Keratinocyte (primary cell): ENCODE measurements around the gene PSMG1.

Experiments used
- EZH2 ChIP-seq: IDR thresholded peaks from one replicate; pipeline ENCODE4 v1.6.1; 2012; ENCODE audit warnings: inconsistent platforms, mild to moderate bottlenecking, low read length, moderate library complexity
- TF ChIP-seq, protein P1 (sequence below), 3 experiments: IDR thresholded peaks in 1 of 3; conservative IDR thresholded peaks in 1 of 3; optimal IDR thresholded peaks in 1 of 3; 2 replicates in 2 of 3; 3 replicates in 1 of 3; pipeline versions ENCODE3 to v1.5.1; 2011; ENCODE audit warnings: low read length in 3 of 3, mild to moderate bottlenecking in 3 of 3, moderate library complexity in 2 of 3, control low read depth in 1 of 3, inconsistent platforms in 1 of 3; ENCODE audit not compliant: insufficient read depth in 2 of 3; ENCODE audit errors: extremely low read depth in 1 of 3

DNA sequence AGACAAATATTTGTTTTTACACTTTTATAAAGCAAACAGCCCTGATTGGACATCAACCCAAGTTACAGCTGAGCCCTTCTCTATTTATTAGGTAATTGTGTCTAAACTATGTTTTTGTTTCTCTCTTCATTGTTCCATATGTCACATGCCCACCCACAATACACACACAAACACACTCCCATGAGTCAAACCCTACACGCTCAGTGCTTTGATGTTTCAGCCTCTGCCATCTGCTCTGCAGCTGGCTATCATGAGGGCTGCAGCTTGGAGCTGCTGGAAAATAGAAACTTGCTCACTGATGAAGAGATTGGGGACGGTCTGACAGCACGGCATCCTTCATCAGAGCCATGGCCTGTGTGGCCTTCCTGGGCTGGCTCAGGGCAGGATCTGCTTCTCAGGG is 41.7 kb downstream of the PSMG1 start:
- no peak for TF ChIP-seq EZH2
- TF ChIP-seq, protein P1, sequence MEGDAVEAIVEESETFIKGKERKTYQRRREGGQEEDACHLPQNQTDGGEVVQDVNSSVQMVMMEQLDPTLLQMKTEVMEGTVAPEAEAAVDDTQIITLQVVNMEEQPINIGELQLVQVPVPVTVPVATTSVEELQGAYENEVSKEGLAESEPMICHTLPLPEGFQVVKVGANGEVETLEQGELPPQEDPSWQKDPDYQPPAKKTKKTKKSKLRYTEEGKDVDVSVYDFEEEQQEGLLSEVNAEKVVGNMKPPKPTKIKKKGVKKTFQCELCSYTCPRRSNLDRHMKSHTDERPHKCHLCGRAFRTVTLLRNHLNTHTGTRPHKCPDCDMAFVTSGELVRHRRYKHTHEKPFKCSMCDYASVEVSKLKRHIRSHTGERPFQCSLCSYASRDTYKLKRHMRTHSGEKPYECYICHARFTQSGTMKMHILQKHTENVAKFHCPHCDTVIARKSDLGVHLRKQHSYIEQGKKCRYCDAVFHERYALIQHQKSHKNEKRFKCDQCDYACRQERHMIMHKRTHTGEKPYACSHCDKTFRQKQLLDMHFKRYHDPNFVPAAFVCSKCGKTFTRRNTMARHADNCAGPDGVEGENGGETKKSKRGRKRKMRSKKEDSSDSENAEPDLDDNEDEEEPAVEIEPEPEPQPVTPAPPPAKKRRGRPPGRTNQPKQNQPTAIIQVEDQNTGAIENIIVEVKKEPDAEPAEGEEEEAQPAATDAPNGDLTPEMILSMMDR (optimal IDR thresholded peaks at IDR 0.05 in 1 of 3, IDR thresholded peaks at IDR 0.05 in 1 of 3, conservative IDR thresholded peaks at IDR 0.05 in 1 of 3; ENCODE audit: extremely low read depth in 1 of 3, insufficient read depth in 2 of 3, low read length in 3 of 3): no peak
